Lower lobe of right lung (tissue), 2 donors: ENCODE data around the gene NOB1. TPM values are rescaled to one million over a fixed set of nuclear protein-coding genes. Genes with fewer than 3 reads are reported as not detected.
A peak's percentile ranks its signal among the peaks of the same experiment; 100 is the strongest.

Source experiments
- ATAC-seq, 2 donors: fragments of 200-7000 bp; cut with Tn5 transposase; one replicate each; pipeline ENCODE4 v1.9.1; 2020 to 2022; ENCODE audit warnings: mild to moderate bottlenecking in 2 of 2, moderate library complexity in 2 of 2
- DNase-seq: peaks from one replicate; pipeline ENCODE4 v3.0.0-alpha.2; 2020
- H3K27ac ChIP-seq: fragments of 200-600 bp; one replicate; pipeline ENCODE4 v1.8.0; 2022
- H3K27me3 ChIP-seq: fragments of 200-600 bp; one replicate; pipeline ENCODE4 v1.8.0; 2022; ENCODE audit warnings: low read depth
- H3K36me3 ChIP-seq: fragments of 200-600 bp; one replicate; pipeline ENCODE4 v1.8.0; 2022; ENCODE audit warnings: mild to moderate bottlenecking
- H3K4me1 ChIP-seq: fragments of 200-600 bp; one replicate; pipeline ENCODE4 v1.8.0; 2022
- H3K4me3 ChIP-seq: fragments of 200-600 bp; one replicate; pipeline ENCODE4 v1.8.0; 2022; ENCODE audit warnings: mild to moderate bottlenecking
- H3K9me3 ChIP-seq: fragments of 200-600 bp; one replicate; pipeline ENCODE4 v1.8.0; 2022
- intact Hi-C: fragments of 100-400 bp; cut with DNase I; formaldehyde crosslinking; loops from one replicate; pipeline ENCODE4 v1.11.0; 2022
- total RNA-seq: library from RNA; stranded (reverse); fragmentation: NEBNext Ultra II Directional; extraction: Animal tissue kit (Norgen Biotek cat#: 25700); gene quantifications from one replicate; pipeline ENCODE4 v1.2.1, GENCODE V29; 2021
- TF ChIP-seq, protein P1 (sequence below): fragments of 200-600 bp; IDR thresholded peaks from one replicate; pipeline ENCODE4 v1.8.0; 2022; ENCODE audit warnings: antibody characterized with exemption, mild to moderate bottlenecking
- donor health status: DM: no; HTN: yes; CAD: no; lungs with severe emphysema.

The NOB1 gene
- total RNA-seq, 1 donor from 2014 or later, result 30.3 TPM

DNA sequence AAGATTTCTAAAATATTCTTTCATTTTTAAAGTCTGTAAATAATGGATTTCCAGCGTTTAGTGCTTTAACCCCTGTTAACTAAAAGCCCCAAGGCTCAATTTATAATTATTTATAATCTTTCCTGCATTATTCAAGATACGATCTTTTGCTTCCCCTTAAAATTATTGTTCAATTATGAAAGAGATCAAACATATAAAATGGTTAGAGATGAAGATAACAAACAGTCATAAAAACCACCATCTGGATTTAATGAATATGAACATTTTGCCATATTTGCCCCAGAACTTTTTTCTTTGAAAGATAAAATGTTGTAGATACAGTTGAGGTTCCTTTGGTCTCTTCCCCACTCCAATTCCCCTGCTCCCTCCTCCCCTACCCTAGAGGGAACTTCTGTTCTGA is 25.0 kb upstream of the NOB1 start:
- H3K4me1 ChIP-seq, result no peaks in the 10 kb centered on the region
- no peaks in the 10 kb centered on the region for H3K27me3 ChIP-seq
- TF ChIP-seq, protein P1, sequence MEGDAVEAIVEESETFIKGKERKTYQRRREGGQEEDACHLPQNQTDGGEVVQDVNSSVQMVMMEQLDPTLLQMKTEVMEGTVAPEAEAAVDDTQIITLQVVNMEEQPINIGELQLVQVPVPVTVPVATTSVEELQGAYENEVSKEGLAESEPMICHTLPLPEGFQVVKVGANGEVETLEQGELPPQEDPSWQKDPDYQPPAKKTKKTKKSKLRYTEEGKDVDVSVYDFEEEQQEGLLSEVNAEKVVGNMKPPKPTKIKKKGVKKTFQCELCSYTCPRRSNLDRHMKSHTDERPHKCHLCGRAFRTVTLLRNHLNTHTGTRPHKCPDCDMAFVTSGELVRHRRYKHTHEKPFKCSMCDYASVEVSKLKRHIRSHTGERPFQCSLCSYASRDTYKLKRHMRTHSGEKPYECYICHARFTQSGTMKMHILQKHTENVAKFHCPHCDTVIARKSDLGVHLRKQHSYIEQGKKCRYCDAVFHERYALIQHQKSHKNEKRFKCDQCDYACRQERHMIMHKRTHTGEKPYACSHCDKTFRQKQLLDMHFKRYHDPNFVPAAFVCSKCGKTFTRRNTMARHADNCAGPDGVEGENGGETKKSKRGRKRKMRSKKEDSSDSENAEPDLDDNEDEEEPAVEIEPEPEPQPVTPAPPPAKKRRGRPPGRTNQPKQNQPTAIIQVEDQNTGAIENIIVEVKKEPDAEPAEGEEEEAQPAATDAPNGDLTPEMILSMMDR, result no peak
- no peak overlapping the region for H3K27ac ChIP-seq
- intact Hi-C loops, result no loop called here
- DNase-seq (no peak), ATAC-seq (no peak)
- H3K36me3 ChIP-seq, result peaks cover 13% of the 10 kb centered on the region
- H3K4me3 ChIP-seq, result no peak overlapping the region
- H3K9me3 ChIP-seq, result peaks cover 13% of the 10 kb centered on the region

DNA sequence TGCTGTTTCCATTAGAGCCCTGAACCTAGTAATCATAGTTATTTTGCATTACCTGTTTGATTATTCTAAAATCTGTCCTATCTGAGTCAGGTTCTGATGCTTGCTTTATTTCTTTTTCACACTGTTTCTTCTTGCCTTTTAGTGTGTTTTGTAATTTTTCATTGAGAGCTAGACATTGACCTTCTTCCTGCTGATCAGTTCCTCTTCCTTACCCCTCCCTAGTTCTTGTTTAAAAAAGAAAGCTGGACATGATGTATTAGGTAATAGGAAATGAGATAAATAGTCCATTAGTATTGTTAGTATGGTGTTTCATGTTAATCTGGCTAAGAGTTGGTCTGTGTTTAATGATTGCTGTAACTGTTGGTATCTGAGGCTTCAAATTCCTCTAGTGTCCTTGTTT is 20.8 kb upstream of the NOB1 start:
- Histone ChIP-seq H3K4me1 (peaks cover 23% of the 10 kb centered on the region), H3K27me3 (no peaks in the 10 kb centered on the region), H3K4me3 (no peak overlapping the region), H3K36me3 (no peaks in the 10 kb centered on the region), H3K9me3 (peaks cover 13% of the 10 kb centered on the region), H3K27ac (no peak overlapping the region)
- ATAC-seq (no peak), DNase-seq (no peak)
- intact Hi-C loops, result no loop called here
- TF ChIP-seq, protein P1, result no peak

DNA sequence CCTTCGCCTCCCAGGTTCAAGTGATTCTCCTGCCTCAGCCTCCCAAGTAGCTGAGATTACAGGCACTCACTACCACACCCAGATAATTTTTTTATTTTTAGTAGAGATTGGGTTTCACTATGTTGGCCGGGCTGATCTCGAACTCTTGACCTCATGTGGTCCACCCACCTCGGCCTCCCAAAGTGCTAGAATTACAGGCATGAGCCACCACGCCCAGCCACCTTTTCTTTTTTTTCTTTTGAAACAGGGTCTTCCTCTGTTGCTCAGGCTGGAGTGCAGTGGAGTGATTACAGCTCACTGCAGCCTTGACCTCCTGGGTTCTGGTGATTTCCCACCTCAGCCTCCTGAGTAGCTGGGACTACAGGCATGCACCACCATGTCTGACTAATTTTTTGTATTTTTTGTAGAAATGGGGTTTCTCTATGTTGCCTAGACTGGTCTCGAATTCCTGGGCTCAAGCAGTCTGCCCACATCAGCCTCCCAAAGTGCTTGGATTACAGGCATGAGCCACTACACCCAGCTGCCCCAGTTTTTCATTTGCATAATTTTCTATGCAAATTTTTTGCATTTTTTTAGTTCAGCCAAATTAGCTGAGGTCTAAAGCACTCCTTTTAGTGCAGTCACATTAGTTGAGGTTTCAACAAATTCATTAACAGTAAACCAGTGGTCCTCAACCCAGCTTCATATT is 18.7 kb upstream of the NOB1 start:
- H3K4me1 ChIP-seq, result peaks cover 37% of the 10 kb centered on the region
- intact Hi-C loops, result no loop called here
- H3K9me3 ChIP-seq, result peaks cover 13% of the 10 kb centered on the region
- no peak overlapping the region for H3K27ac ChIP-seq
- H3K4me3 ChIP-seq, result no peak overlapping the region
- H3K27me3 ChIP-seq, result no peaks in the 10 kb centered on the region
- no peak for DNase-seq
- ATAC-seq, result no peak
- H3K36me3 ChIP-seq, result no peaks in the 10 kb centered on the region
- TF ChIP-seq, protein P1, result no peak

DNA sequence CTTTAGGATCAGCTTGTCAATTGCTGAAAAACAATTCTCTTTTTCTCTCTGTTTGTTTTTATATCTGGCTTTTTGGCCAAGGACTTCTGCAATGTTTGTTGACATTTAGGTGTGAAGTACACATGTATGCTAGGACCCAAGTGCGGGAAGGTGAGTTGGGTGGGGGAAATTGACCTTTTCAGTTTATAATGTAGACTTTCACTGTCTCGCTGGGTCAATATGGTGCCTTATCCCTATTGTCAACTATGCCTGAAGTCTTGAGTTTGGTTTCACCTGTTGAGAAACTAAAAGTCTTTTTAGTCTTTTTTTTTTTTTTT is 16.9 kb upstream of the NOB1 start:
- no peak overlapping the region for H3K4me3 ChIP-seq
- no peak overlapping the region for H3K27ac ChIP-seq
- H3K9me3 ChIP-seq, result peaks cover 13% of the 10 kb centered on the region
- no peaks in the 10 kb centered on the region for H3K27me3 ChIP-seq
- peaks cover 39% of the 10 kb centered on the region for H3K4me1 ChIP-seq
- intact Hi-C loops, result no loop called here
- TF ChIP-seq, protein P1, result no peak
- ATAC-seq, result no peak
- no peak for DNase-seq
- H3K36me3 ChIP-seq, result no peaks in the 10 kb centered on the region

DNA sequence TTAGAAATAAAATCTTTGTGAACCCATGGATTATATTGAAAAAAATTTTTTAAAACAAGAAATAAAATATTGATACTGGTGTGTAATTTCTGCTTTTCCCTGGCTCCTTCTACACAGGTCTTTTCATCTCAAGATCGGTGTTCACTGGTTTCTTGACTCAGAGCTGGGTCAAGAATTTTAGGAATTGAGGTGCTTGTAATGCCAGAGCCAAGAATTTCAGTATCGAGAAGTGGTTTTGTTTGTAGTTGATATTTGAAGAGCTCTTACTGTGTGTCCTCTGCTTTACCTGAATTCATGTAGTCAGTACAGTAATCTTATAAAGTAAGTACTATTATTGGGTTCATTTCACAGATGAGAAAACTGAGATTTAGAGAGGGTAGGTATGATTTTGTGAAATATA is 14.7 kb upstream of the NOB1 start:
- DNase-seq, result no peak
- Histone ChIP-seq H3K9me3 (no peaks in the 10 kb centered on the region), H3K4me3 (no peak overlapping the region), H3K27me3 (no peaks in the 10 kb centered on the region), H3K4me1 (peaks cover 41% of the 10 kb centered on the region), H3K27ac (no peak overlapping the region), H3K36me3 (no peaks in the 10 kb centered on the region)
- TF ChIP-seq, protein P1, result no peak
- ATAC-seq, result peak; percentile 64 to 78
- intact Hi-C loops, result no loop called here

DNA sequence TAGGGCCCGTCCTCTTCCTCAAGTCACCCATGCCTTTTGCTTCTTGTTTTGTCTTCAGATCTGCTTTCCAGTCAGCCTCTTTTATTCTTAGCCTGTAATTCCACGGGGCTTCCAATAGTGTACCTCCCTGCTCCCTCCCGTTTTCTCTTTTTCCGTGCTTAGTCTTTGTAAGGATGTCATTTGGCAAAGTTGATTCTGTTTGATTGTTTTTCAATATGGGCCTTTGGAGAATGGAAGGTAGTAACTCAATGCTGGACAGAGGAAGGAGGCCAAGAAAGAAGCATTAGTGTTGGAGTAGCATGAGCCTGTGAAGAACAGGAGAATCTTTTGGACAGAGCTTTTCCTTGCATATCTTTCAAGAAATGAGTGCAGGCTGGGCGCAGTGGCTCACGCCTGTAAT is 13.9 kb upstream of the NOB1 start:
- intact Hi-C loops, result no loop called here
- no peak overlapping the region for H3K27ac ChIP-seq
- H3K4me1 ChIP-seq, result peaks cover 48% of the 10 kb centered on the region
- DNase-seq (no peak), ATAC-seq (no peak)
- H3K4me3 ChIP-seq, result no peak overlapping the region
- no peaks in the 10 kb centered on the region for H3K36me3 ChIP-seq
- no peaks in the 10 kb centered on the region for H3K9me3 ChIP-seq
- no peaks in the 10 kb centered on the region for H3K27me3 ChIP-seq
- TF ChIP-seq, protein P1, result no peak
